SU-DHL-6 (cell line): ENCODE data around the gene CDK5RAP3.

Experiments used
- EZH2phosphoT487 ChIP-seq: fragments of 200-600 bp; sonication (generic), shearing (Covaris generic); conservative IDR thresholded peaks from 2 replicates; pipeline ENCODE4 v1.6.1; 2018; ENCODE audit warnings: mild to moderate bottlenecking, antibody characterized with exemption, low read length, moderate library complexity, mixed read lengths
- TF ChIP-seq, protein P1 (sequence below): fragments of 200-600 bp; sonication (generic); IDR thresholded peaks from one replicate; pipeline ENCODE4 v1.5.1; 2017; ENCODE audit warnings: antibody characterized with exemption, mild to moderate bottlenecking, low read length, moderate library complexity; ENCODE audit not compliant: insufficient read depth, poor library complexity, severe bottlenecking

- TF ChIP-seq, protein P1, sequence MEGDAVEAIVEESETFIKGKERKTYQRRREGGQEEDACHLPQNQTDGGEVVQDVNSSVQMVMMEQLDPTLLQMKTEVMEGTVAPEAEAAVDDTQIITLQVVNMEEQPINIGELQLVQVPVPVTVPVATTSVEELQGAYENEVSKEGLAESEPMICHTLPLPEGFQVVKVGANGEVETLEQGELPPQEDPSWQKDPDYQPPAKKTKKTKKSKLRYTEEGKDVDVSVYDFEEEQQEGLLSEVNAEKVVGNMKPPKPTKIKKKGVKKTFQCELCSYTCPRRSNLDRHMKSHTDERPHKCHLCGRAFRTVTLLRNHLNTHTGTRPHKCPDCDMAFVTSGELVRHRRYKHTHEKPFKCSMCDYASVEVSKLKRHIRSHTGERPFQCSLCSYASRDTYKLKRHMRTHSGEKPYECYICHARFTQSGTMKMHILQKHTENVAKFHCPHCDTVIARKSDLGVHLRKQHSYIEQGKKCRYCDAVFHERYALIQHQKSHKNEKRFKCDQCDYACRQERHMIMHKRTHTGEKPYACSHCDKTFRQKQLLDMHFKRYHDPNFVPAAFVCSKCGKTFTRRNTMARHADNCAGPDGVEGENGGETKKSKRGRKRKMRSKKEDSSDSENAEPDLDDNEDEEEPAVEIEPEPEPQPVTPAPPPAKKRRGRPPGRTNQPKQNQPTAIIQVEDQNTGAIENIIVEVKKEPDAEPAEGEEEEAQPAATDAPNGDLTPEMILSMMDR: no peak
- TF ChIP-seq EZH2phosphoT487: no peak
These were observed 45.3 kb upstream of the CDK5RAP3 start for GRCh38 chr17:47925678-47925988.
